GM18861 (cell line): ENCODE results near the gene FMNL2.

ENCODE experiments used
- ATAC-seq: cut with Tn5 transposase; IDR thresholded peaks from one replicate; pipeline ENCODE4 v1.9.1; 2021; ENCODE audit not compliant: unreplicated experiment

FMNL2 gene

GRCh38 chr2:152423684-152424083, 88.7 kb downstream of the FMNL2 start:
- no peak for ATAC-seq

GRCh38 chr2:152425765-152426727, 91.1 kb downstream of the FMNL2 start:
- ATAC-seq, result no peak

- no peak for ATAC-seq
Observed at GRCh38 chr2:152426801-152427200, 91.8 kb downstream of the FMNL2 start.

GRCh38 chr2:152427902-152428301, 92.9 kb downstream of the FMNL2 start:
- no peak for ATAC-seq

GRCh38 chr2:152428800-152429582, 94.0 kb downstream of the FMNL2 start:
- no peak for ATAC-seq

GRCh38 chr2:152430876-152431275, 95.9 kb downstream of the FMNL2 start:
- ATAC-seq, result no peak

- ATAC-seq, result no peak
Observed at GRCh38 chr2:152431370-152432098, 96.6 kb downstream of the FMNL2 start.

GRCh38 chr2:152432206-152432653, 97.3 kb downstream of the FMNL2 start:
- no peak for ATAC-seq

GRCh38 chr2:152432765-152433164, 97.8 kb downstream of the FMNL2 start:
- ATAC-seq, result no peak

GRCh38 chr2:152433289-152433688, 98.3 kb downstream of the FMNL2 start:
- no peak for ATAC-seq

GRCh38 chr2:152433791-152434190, 98.8 kb downstream of the FMNL2 start:
- ATAC-seq, result no peak

GRCh38 chr2:152434395-152435182, 99.6 kb downstream of the FMNL2 start:
- no peak for ATAC-seq

GRCh38 chr2:152436148-152436547, 101.2 kb downstream of the FMNL2 start:
- ATAC-seq, result no peak

GRCh38 chr2:152437276-152438108, 102.5 kb downstream of the FMNL2 start:
- no peak for ATAC-seq

GRCh38 chr2:152440049-152440448, 105.1 kb downstream of the FMNL2 start:
- ATAC-seq, result no peak

- no peak for ATAC-seq
Observed at GRCh38 chr2:152440460-152440859, 105.5 kb downstream of the FMNL2 start.

GRCh38 chr2:152441961-152442360, 107.0 kb downstream of the FMNL2 start:
- ATAC-seq, result no peak

GRCh38 chr2:152443771-152444170, 108.8 kb downstream of the FMNL2 start:
- ATAC-seq, result no peak

- no peak for ATAC-seq
Observed at GRCh38 chr2:152444448-152444847, 109.5 kb downstream of the FMNL2 start.
